Measurements from ENCODE around the gene ASB7. TPM values are rescaled to one million over a fixed set of nuclear protein-coding genes. Genes with fewer than 3 reads are reported as not detected.
"Not testable (repeated sequence)": the region's sequence is repeated elsewhere in the genome, so short reads cannot be mapped to it uniquely, and the experiment has no call there.

ASB7 gene
- total RNA-seq, 1 donor from 2014 or later = 10.6 TPM

GRCh38 chr15:100651253-100651652 lies 48.9 kb downstream of the ASB7 start:
- DNase-seq (ENCODE audit: low spot score) = no peak

DNA sequence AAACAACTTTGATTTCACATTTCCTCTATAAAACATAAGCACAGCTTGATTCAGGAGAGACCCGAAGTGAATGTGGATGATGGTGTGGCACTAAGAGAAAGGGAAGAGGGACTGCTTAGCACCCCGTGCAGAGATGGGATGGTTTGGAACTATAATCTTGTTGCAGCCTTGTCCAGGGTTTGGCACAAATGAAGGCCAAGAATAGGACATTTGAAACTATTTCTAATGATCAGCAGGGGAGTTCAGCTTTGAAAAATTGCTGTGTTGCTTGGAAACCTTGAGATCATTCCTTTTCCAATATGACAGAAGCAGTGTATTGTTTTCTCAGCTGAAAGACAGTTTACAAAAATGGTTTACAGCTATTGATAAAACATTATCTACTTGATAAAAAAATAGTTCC lies 49.7 kb downstream of the ASB7 start:
- no peak for DNase-seq (ENCODE audit: low spot score)

DNA sequence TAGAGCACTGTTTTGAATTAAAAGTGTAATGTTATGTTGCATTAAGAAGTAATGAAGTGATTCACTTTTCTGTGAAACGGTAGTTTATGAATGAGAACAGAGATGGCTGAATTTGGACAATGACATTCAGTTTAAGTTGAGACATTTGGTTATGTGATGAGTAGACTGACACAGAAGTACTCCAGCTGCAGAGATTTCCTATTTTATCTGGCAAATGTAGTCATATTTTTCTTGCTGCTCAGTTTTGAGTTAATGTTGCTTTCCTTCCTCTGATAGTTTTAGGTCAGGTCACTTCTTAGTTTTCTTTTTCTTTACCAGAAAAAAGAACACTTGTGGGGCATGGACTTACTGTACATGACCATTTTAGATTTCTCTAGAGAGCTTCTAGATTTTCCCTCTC lies 51.2 kb downstream of the ASB7 start:
- no peak for DNase-seq (ENCODE audit: low spot score)

GRCh38 chr15:100658895-100659294 lies 56.5 kb downstream of the ASB7 start:
- no peak for DNase-seq (ENCODE audit: low spot score)

GRCh38 chr15:100661156-100661555 lies 58.8 kb downstream of the ASB7 start:
- DNase-seq (ENCODE audit: low spot score) = no peak

GRCh38 chr15:100663086-100663914 lies 60.9 kb downstream of the ASB7 start:
- DNase-seq (ENCODE audit: low spot score) = no peak

- peak; percentile 63 for DNase-seq (ENCODE audit: low spot score)
Observed at GRCh38 chr15:100663915-100664281, 61.5 kb downstream of the ASB7 start.

- DNase-seq (ENCODE audit: low spot score) = peak; percentile 32
Observed at GRCh38 chr15:100665570-100665969, 63.2 kb downstream of the ASB7 start.

DNA sequence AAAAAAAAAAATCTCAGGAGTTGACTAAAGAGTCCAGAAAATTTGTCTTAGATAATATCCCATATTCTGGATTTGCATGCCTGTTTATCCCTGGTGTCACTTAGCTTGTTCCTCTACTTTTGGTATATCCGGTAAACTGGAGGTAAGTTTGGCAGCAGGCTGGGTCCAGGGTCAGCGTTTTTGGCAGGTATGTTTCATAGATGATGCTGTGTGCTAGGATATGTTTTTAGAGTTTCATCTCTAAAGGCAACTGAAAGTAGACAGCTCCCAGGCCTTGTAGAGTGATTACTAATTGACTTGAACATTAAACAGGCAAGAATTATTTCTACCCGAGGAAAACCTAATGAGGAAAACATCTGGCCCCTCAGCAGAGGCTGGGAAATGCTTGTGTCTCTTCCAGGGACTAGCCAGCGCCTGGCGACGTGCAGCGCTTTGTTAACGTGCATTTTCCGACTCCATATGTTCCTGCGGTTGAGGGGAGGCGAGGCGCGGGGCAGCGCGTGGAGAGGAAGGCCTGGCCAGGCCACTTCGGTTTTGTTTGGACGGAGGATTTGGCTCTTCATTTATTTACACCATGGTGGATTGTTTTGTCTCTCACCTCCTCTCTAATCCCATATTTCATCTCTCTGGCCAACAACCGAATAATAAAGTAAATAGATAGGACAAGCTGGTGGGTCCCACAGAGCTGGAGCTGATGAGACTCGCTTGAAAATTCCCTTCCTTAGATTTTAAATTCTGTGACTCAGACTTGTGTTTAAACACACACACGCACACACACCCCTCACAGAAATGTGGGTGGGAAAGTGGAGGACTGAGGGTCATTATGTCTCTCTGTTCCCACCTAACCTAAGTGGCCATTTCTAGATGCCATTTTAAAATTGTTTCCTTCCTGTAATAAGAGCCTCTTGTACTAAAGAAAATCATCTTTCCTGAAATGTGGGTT lies 65.3 kb downstream of the ASB7 start:
- DNase-seq (ENCODE audit: low spot score) = peak; percentile 8

- DNase-seq (ENCODE audit: low spot score) = no peak
Observed at GRCh38 chr15:100668348-100668745, 66.0 kb downstream of the ASB7 start.

DNA sequence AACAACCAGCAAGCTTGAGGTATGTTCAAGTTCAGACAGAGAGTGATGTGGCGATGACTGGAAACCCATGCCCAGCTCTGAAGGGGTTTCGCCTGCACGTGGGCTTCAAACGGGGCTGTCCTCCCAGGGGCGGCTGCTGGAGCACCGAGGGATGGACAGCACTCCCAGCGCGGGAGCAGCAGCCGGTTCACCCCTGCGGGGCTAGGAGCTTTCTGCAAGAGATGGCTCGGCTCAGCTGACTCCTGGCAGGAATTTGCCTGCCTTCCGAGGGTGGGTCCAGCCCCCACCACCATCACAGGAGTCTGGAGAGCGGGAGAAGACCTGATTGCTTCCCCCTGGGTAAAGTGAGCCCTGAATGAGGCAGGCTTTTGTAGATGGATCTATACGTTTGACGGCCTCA lies 66.9 kb downstream of the ASB7 start:
- no peak for DNase-seq (ENCODE audit: low spot score)

- no peak for DNase-seq (ENCODE audit: low spot score)
Observed at GRCh38 chr15:100670505-100671021, 68.2 kb downstream of the ASB7 start.

DNA sequence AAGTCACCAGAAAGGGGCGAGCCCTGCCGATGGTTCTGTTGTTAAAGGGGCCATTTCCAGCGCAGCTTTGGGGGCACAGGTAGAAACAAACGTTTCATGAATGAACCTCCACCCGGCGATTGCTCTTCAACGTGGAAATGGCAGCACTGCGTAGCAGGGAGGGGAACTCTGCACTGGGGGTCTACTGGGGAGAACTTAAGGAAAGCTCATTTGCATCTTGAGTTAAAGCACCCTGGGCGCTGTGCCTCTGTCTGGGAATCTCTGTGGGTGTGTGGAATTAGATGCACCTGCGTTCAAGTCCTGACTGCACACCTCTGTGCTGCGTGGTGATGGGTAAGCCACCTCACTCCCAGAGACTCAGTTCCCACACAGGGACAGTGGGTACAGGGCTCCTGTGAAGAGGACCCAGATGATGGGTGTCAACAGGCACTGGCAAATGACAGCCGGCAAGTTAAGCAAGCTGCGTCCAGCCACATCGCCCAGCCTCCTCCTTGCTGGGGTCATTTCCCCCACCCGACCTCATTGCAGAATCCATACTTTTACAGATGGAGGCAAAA lies 68.8 kb downstream of the ASB7 start:
- no peak for DNase-seq (ENCODE audit: low spot score)

- DNase-seq (ENCODE audit: low spot score) = no peak
Observed at GRCh38 chr15:100671858-100672543, 69.6 kb downstream of the ASB7 start.

DNA sequence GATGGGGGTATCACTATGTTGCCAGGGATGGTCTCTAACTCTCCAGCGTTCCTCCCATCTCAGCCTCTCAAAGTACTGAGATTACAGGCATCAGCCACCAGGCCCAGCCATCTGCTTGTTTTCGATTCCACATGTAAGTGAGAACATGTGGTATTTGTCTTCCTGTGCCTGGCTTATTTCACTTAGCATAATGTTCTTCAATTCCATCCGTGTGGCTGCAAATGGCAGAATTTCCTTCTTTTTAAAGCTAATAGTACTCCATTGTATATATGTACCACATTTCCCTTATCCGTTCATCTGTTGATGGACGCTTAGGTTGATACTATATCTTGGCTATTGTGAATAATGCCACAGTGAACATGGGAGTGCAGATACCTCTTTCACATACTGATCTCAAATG lies 70.6 kb downstream of the ASB7 start:
- DNase-seq (ENCODE audit: low spot score) = peak; percentile 19

DNA sequence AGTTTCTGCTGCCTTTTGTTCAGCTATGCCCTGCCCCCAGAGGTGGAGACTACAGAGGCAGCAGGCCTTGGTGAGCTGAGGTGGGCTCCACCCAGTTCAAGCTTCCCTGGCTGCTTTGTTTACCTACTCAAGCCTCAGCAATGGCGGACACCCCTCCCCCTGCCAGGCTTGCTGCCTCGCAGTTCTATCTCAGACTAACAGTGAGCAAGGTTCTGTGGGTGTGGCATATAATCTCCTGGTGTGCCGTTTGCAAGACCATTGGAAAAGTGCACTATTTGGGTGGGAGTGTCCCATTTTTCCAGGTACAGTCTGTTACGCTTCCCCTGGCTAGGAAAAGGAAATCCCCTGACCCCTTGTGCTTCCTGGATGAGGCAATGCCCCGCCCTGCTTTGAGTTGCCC lies 76.8 kb downstream of the ASB7 start:
- DNase-seq (ENCODE audit: low spot score) = not testable (repeated sequence)

DNA sequence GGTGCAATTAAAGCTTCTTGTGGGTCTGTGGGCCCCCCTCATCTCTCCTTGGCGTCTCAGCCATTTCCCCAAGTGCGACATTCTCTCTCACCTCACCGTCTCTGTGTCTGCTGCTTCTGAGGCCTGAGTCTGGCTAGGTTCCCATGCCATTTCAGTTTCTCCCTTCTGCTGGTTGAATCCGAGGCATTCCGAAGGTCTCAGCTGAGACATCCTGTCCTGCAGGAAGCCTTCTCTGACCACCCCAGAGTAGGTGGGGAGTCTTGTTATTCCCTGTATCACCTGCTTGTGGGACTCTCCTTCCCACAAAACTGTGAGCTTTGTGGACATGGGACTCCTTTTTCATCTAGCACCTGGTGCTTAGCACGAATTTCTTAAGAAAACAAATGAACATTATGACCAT lies 78.3 kb downstream of the ASB7 start:
- DNase-seq (ENCODE audit: low spot score) = no peak

DNA sequence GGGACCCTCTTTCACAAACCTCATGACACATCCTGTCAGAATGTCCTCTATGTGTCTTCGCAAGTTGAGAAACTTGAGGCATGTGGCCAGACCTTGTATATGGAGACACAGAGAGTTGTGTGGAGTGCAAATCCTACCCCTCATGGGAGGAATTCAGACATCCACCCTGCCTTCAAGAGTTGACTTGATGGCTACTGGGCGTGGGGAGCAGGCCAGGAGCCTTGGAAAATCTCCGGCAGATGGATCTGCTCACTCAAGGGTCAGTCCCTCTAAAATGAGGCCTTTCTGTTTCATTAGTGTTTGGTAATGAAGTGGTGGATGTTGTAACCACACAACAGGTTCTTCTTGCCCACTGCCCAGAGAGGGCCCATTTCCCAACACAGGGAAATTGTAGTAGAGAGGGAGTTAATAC lies 79.0 kb downstream of the ASB7 start:
- DNase-seq (ENCODE audit: low spot score) = no peak

- no peak for DNase-seq (ENCODE audit: low spot score)
Observed at GRCh38 chr15:100682468-100682867, 80.1 kb downstream of the ASB7 start.

DNA sequence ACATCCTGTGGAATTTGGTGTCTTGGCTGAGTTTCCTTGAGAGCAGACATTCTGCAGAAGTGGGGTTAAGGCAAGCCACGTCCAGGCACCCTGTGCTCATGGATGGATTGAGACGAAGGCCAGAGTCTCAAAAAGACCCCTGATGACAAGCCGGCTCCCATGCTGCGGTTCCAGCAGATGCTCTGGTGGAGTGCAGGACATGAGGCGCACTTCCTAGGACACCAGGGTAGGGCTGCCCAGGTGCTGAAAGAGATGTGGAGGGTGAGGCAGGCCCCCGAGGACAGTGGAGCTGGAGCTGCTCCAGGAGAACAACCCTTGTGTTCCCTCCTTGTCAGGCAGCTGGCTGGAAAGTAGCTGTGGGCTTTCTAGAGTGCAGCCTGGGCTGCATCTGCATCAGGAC lies 81.0 kb downstream of the ASB7 start:
- no peak for DNase-seq (ENCODE audit: low spot score)

DNA sequence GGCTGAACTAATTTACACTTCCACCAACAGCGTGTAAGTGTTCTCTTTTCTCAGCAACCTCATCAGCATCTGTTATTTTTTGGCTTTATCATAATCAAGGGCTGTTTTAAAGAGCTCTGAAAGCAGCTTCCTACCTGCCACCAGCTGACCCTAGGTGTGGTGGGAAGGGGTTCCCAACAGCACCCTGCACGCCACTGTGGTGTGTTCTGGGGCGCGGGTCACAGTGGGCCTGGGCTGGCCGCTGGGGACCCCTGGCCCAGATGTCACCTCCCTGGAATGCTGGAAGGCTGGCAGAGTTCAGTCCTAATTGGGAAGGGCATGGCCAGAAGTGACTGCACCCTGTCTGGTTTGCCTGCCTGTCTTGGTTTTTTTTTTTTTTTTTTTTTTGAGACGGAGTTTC lies 82.2 kb downstream of the ASB7 start:
- DNase-seq (ENCODE audit: low spot score) = no peak

All from umbilical cord (tissue), 2 donors.